ENCODE data around the gene PLEKHN1.
"Not testable (repeated sequence)": the region's sequence is repeated elsewhere in the genome, so short reads cannot be mapped to it uniquely, and the experiment has no call there.

The PLEKHN1 gene

DNA sequence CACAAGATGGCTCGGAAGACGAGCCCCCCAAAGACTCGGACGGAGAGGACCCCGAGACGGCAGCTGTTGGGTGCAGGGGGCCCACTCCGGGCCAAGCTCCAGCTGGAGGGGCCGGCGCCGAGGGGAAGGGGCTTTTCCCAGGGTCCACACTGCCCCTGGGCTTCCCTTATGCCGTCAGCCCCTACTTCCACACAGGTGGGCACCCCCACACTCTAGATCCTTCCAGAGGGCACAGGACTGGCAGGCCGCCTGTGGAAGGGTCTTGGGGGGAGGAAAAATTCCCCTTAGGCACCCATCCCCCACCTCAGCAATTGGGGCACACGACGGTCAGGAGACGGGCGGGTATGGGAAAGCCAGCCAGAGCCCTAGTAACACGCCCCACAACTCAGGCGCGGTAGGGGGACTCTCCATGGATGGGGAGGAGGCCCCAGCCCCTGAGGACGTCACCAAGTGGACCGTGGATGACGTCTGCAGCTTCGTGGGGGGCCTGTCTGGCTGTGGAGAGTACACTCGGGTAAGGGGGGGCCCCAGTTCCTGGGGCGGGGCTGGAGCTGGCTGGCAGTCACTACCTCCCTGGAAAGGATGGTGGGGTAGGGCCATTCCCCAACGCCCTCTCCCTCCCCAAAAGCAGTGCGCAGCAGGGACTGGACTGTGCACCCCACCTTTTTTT, 23.3 kb upstream of the PLEKHN1 start:
- no peak for DNase-seq

DNA sequence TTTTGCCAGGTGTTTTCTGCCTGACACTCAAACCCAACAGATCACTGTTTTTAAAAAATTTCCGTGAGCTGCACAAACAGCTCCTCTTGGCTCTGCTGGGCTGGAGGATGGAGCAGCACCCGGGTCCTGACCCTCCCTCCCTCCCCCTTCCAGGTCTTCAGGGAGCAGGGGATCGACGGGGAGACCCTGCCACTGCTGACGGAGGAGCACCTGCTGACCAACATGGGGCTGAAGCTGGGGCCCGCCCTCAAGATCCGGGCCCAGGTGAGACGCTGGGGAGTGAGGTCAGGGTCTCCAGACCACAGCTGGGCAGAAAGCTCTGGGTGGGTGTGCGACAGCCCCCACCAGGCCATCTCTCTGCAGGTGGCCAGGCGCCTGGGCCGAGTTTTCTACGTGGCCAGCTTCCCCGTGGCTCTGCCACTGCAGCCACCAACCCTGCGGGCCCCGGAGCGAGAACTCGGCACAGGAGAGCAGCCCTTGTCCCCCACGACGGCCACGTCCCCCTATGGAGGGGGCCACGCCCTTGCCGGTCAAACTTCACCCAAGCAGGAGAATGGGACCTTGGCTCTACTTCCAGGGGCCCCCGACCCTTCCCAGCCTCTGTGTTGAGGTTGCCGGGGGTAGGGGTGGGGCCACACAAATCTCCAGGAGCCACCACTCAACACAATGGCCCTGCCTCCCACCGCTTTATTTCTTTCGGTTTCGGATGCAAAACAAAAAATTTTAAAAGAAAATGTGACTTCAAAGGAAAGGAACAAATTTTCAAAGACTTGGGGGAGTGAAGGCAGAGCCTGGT, 22.5 kb upstream of the PLEKHN1 start:
- DNase-seq: no peak

DNA sequence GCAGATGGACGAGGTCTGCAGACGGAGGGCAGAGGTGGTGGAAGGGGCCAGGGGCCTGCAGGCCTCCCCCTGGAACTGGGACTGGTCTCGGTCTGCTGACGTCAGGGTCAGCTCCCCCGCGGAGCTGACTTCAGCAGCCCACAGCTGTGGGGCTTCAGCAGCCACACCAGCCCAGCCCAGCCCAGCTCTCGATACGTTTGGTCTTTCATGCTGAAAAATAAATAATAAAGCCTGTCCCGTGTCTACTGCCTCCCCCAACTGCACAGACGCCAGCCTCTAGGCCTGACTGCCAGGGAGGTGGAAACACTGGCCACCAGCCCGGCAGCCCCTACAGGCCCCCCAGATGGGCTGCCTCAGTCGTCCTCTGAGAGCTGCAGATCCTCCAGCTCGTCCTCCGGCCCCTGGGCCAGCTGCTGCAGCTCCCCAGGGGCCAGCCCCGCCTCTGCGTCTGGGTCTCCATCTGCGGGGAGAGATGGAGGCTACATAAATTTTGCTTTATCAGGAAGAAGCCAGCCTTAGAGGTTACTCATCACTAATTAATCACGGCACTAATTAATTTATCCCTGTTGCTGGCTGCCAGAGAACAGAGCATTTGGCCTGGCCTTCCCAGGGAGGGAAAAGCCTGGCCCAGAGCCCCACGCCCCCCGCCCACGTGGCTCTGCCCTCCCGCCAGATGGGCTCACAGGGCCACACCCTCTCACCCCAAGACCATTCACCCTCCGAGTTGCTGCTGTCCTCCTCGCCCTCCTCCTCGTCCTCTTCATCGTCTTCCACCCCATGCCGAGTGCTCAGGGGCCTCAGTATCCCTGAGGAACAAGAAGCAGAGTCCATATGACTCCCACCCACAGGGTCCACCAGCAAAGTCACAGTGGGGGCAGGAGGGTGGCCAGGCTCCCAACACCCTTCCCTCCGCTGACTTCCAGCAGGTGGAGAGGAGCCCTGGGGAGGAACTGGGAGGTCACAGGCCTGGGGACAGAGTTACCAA, 21.6 kb upstream of the PLEKHN1 start:
- no peak for DNase-seq

DNA sequence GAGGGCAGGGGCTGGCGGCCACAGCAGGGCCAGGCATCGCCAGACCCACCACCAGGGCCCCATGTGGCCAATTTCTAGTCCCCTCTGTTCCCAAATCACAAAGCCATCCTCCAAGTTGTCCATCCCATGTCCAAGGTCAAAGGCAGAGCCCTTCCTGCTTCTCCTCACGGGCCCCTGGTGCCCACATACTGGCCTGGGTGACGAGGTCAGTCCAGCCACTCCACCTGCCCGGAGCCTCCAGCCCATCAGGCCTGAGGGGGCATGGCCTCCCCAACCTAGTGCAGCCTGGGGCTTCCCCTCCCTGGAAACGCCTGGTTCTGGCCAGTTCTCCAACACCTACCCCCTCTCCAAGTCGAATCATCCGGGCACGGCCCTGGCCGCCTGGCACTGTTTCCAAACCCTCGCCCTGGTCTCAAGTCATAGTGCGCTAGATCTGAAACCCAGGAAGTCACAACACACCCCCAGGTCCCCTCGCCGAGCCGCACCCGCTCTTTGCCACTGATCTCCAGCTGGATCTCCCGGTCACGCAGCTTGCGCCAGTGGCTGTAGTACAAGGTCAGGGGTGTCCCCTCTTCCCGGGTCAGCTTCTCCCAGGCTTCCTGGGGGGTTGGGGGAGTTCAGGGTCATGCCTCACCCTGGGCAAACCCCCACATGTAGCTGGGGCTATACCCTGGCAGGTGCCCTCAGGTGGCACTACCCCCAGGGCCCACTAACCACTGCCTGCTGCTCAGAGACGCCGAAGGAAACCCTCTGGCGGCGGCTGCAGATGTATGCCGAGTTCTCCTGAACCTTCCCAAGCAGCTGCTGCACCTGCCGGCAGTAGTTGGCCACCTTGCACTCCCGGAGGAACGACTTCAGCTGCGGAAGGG, 20.4 kb upstream of the PLEKHN1 start:
- no peak for DNase-seq

DNA sequence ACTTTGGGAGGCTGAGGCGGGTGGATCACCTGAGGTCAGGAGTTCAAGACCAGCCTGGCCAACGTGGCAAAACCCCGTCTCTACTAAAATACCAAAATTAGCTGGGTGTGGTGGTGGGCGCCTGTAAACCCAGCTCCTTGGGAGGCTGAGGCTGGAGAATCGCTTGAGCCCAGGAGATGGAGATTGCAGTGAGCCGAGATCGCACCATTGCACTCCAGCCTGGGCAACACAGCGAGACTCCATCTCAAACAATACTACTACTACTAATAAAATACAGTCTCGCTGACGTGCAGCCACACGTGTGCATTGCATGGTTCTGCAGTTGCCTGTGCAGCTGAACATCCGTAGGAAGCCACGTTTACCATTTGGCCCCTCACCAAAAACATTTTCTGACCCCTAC, 19.5 kb upstream of the PLEKHN1 start:
- DNase-seq: not testable (repeated sequence)

DNA sequence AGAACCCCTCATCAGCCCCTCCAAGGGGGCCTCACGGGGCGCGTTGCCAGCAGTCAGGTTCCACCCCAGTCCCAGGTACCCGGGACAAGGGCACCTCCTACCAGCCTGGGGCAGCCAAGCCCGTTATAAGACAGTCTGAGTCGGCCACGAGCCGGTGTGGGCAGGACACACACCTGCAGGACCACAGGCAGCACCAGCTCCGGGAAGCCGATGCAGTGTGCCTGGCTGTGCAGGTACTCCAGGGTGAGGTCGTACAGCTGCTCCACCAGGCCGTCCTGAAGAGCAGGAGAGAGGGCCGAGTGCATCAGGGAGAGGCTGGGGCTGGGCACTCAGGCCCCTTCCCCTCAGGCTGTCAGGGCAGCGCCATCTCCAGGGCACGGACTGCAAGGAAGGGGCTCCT, 18.3 kb upstream of the PLEKHN1 start:
- no peak for DNase-seq

DNA sequence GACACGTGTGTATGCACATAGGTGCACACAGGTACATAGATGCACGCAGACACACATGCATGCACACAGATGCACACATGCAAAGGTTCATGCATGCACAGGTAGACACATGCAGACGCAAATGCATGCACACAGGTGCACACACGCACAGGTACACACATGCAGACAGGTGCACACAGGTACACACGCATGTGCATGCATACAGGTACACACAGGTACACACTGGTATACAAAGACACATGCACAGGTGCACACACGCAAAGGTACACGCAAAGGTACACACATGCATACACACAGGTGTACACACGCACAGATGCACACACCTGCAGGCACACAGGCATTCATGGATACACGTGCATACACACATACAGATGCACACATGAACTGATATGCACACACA, 16.0 kb upstream of the PLEKHN1 start:
- DNase-seq: no peak

DNA sequence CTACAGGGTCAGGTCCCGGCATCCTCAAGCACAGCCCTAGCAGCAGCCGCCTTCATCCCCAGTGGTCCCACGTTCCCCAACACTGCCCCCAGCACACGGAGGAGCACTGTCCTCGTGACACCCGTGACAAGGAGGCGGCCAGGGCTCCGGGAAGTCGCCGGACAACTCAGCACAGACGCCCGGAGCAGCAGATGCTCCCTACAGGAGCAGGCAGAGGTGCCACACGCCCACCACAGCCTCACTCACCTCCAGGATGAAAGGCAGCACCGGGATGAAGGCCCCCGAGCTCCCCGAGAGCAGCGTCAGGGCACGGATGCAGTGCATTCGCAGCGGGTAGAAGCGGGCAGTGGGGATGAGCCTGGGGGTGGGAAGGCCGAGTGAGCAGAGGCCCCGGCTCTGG, 15.4 kb upstream of the PLEKHN1 start:
- DNase-seq: no peak

DNA sequence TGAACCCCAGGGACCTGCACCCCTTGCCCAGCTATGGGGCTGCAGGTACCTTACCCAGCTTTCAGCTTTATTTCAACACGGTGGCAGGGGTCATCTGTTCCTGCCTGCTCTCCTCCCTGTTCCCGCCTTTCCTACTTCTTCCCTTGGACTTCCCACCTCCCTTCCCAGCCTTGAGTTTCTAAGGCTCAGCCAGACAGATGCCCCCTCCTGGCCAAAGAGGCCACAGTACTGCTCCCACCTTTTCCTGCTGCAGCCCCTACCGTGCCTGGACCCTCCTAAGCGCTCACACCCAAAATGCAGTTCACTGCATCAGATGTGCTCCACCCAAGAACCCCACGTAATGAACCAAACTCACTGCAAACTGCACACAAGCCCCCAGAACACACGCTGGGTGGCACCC, 14.9 kb upstream of the PLEKHN1 start:
- DNase-seq: no peak

DNA sequence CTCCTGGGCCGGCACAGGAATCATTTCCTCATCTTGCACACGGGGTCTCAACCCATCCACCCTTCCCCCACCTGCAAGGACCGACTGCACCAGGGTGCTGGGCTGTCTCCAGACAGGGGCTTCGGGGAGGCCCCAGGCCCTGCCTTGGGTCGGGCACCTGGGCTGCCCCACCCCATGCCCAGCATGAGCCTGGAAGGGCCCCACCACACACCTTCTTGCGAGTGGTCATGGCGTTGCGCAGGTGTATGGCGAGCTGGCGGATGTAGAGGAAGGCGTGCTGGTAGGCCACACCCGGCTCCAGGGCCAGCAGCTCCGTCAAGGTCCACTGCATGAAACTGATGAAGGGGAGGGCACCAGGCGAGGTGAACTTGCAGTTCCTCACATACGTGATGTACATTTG, 14.1 kb upstream of the PLEKHN1 start:
- DNase-seq: no peak

DNA sequence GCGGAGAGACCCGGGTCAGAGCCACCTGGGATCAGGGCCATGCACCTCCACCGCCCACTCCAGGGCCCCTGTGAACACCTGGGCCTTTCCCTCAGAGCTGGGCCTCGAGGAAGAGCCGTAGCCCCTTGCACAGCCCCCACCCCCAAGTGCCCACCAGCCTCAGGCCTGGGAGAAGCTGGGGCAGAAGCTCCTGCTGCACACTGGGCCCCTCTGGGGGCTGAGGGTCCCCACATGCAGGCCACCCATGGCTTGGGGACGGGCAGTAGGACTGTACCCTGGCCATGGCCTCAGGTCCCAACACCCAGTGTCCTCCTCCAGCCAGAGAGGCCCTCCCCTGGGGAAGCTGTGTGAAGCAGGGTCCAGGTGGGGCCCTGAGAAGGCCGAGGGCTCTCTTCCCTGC, 13.7 kb upstream of the PLEKHN1 start:
- no peak for DNase-seq

DNA sequence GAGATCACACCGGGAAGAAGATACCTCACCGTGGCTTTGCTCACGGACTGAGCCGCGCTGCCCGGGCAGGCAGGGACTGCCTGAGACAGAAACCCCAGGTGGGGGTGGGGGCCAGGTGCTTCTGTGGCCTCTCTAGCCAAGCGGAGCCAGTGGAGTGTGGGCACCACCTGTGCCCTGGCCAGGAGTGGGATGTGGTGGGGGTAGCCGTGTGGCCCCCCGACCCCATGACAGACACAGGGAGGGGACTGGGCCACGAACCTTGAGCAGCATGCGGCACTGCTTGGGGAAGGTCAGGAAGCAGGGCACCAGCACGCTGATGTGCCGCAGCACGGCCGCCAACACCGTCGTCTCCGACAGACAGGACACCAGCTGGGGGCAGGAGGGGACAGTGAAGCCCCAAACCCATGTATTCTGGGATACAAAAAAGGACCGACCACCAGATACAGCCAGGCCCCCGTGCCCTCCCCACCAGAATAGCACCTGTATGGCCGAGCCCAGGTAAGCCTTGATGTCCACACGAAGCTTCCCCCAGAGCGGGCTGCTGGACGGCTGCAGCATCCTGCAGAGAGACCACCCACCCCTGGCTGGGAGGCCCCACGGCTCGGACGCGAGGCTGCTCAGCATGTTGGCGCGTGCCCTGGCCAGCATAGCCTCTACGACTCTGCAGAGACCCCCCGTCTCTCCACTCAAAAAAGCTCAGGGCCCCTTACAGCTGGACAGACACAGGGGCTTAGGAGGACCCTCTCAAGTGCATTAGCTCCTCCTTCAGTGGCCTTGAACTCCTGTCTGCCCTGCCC, 12.6 kb upstream of the PLEKHN1 start:
- no peak for DNase-seq

DNA sequence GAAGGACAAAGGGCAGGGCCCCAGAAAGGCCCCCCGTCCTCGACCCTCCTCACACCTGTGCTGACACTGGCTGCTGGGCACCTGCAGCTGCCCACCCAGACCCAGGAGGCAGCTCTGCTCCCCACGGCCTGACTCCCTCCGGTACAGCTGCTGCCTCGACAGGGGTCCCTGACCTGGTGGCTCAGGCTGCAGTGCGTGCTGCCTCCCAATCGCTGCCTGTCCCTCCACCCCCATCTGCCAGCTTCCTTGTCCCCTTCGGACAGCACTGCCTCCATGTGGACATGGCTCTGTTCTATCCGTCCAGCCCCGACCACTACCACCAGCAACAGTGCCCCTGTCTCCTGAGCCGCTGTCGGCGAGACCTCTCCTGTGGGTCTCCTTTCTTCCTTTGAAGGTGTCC, 11.4 kb upstream of the PLEKHN1 start:
- no peak for DNase-seq

DNA sequence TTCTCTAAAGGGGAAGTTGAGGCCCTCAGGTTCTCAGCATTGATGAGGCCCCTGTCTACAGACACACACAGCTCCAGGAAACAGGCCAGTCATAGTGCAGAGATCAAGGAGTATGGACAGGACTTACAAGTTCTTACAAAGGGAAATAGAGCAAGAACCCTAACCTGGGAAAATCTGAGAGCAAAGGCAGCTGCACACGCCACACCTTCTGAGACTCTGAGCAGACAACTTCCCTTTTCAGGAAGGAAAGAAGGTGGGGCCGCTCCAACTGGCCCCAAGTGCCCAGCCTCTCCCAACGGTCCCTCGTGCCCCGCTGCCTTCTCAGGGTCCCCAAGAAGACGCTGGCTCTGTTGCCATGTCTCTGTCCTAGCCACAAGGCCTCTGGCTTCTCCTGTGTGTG, 10.8 kb upstream of the PLEKHN1 start:
- no peak for DNase-seq

DNA sequence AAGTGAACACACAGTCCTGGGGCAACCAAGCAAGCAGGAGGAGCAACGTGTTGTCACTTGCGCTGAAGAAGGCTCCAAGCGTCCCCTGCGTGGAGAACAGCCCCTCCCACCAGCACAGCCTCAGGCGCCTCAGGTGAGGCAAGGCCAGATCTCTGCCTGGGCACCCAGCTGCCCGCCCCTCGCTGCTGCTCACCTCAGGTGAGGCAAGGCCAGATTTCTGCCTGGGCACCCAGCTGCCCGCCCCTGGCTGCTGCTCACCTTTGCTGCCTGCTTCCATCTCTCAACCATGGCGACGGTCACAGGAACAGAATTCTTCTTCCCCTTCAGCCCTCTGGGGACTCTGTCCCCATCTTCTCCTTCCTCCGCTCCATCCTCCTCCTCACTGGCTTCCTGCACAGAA, 9.6 kb upstream of the PLEKHN1 start:
- DNase-seq: no peak

DNA sequence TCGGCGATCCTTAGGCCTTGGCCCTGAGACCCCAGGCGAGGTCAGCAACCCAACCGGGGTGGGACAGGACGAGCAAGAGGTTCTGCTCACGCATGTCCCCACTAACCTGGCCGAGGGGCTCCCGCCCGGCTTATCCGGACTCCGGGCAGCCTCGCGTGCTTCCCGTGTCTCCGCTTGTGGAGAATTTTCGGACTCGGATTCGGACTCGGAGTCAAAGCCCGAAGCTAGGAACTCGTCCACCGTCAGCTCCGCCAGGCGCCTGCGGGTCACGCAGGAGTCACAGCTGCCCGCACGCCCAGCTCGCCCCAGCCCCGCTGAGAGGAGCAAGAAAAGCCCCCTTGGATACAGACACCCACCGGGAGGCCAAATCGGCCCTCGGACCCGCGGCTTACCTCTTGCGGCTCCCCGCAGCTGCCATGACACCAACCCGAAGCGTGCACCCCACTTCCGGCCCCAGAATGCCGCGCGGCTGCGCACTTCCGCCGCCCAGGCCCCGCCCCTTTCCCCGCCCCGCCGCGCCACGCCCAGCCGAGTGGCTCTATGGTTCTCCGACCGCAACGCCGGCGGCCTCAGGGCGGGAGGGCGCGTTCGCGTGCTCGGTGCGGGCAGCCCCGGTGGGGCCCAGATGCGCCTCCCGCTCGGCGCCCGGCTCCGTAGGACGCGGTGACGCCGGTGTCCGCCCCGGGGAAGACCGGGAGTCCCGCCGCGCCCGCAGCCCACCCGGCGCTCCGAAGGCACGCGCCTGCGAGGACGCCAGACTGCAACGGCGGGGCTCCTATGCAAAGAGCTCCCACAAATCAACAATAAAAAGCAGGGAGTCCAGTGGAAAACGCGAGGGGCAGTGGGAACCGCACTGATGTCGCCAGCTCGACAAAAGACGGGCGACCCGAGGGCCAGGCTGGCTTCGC, 7.2 kb upstream of the PLEKHN1 start, which contains the start of gene NOC2L:
Gene NOC2L, minus strand, starts transcription at position 434 of the 908 bp plus-strand sequence. Its CDS starts 16 bp downstream, at position 418.
- no peak for DNase-seq

DNA sequence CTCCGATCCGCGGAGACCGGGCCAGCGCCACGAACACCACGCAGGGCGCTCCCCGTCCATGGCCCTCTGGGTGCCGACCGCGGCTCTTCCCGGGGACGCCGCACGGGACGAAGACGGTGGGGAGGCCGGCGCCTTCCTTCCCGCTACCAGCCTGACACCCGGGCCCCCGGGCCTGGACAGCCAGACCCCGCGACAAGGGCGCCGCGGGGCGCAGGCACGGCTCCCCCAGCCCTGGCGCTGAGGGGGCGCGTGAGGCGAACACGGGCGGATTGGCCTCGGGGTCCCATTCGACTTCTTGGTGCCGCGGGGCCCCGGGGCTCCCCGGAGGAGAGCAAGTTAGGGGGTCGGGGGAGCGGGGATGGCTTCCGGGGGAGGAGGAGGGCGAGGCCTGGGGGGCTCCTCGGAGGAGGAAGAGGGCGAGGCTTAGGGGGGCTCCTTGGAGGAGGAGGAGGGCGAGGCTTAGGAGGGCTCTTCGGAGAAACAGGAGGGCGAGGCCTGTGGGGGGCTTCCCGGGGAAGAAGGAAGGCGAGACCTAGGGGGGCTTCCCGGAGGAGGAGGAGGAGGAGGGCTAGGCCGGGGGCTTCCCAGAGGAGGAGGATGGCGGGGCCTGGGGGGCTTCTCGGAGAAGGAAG, 6.4 kb upstream of the PLEKHN1 start:
- DNase-seq: no peak

DNA sequence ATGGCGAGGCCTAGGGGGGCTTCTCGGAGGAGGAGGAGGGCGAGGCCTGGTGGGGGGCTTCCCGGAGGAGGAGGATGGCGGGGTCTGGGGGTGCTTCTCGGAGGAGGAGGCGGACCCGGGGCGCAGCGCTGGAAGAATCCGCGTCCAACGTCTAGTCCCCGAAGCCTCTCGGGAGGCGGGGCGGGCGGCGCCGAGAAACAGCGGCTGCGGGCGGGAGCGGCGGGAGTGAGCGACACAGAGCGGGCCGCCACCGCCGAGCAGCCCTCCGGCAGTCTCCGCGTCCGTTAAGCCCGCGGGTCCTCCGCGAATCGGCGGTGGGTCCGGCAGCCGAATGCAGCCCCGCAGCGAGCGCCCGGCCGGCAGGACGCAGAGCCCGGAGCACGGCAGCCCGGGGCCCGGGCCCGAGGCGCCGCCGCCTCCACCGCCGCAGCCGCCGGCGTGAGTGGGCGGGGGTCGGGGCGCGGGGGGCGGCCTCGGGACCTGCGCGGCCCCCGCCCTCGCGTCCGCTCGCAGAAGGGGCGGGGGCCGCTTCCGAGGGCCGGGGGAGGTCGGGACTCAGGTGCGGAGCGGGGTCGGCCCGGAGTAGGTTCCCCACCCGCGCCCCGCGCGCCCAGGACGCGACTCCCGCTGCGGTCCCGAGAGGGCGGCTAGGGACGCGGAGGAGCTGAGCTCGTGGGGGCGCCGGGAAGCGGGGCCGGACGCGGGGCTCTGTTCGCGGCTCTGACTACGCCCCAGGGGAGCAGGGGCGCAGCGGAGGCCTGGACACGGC, 5.7 kb upstream of the PLEKHN1 start, which contains the start of gene KLHL17:
Gene KLHL17, plus strand, starts transcription at position 222 of the 769 bp plus-strand sequence. Its CDS starts 110 bp downstream, at position 332.
- DNase-seq: no peak

DNA sequence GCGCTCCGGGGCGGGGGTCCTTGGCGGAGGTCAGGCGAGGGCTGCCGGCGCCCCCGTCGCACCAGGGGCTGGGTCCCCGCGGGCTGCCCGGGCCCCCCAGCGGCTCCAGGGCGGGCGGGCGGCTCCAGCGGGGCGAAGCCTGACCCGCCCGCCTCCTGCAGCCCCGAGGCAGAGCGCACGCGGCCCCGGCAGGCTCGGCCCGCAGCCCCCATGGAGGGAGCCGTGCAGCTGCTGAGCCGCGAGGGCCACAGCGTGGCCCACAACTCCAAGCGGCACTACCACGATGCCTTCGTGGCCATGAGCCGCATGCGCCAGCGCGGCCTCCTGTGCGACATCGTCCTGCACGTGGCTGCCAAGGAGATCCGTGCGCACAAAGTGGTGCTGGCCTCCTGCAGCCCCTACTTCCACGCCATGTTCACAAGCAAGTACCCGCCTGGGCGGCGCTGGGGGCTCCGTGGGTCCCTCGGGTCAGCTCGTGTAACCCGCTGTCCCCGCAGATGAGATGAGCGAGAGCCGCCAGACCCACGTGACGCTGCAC, 5.1 kb upstream of the PLEKHN1 start:
- DNase-seq: no peak

All from NCI-H524 treated with DMSO at 0.1 percent for 48 hours (cell line).